Endothelial cell of umbilical vein (primary cell): ENCODE data around the gene CAAP1. TPM values are rescaled to one million over a fixed set of nuclear protein-coding genes. Genes with fewer than 3 reads are reported as not detected.

Experiments
- BruUV-seq: library from RNA; stranded (reverse); fragments of 400-500 nt; replicated peaks from 2 replicates; lab custom pipeline; 2021; lab: Mats Ljungman, UMichigan
- CTCF ChIA-PET: fragments of 300-600, 350-600 bp; sonication (Branson Sonifier 250); formaldehyde crosslinking; loops from one replicate; lab custom pipeline; 2021; ENCODE audit warnings: antibody characterized with exemption, inconsistent platforms; lab: Charles Lee
- POLR2A ChIA-PET: fragments of 300-600, 350-600 bp; sonication (Branson Sonifier 250); formaldehyde crosslinking; loops from one replicate; lab custom pipeline; 2021; ENCODE audit warnings: antibody characterized with exemption, inconsistent platforms; lab: Charles Lee
- DNase-seq: peaks from one replicate; pipeline ENCODE4 v3.0.0-alpha.2; 2011; ENCODE audit warnings: low read depth, low spot score
- FAIRE-seq: peaks from 2 replicates; lab custom pipeline; 2011; peaks lifted over from hg19 to GRCh38; lab: Jason Lieb, UNC
- H2AFZ ChIP-seq: 2 replicates; pipeline ENCODE4 v1.6.0; 2012; ENCODE audit warnings: low read depth, low read length, control low read depth, inconsistent platforms
- H3K27ac ChIP-seq: 2 replicates; pipeline ENCODE4 v1.5.1; 2011; ENCODE audit warnings: low read depth, mild to moderate bottlenecking, control low read depth, low read length, moderate library complexity; ENCODE audit not compliant: insufficient read depth
- H3K27me3 ChIP-seq, 2 experiments: 2 replicates each; pipeline versions ENCODE4 v1.6.0 to v1.6.1; 2011; ENCODE audit warnings: low read length in 2 of 2, mixed read lengths in 1 of 2; ENCODE audit not compliant: control insufficient read depth in 2 of 2, insufficient read depth in 2 of 2
- H3K36me3 ChIP-seq, 2 experiments: 2 replicates in 1 of 2; 3 replicates in 1 of 2; pipeline ENCODE4 v1.5.1; 2011; ENCODE audit warnings: low read length in 2 of 2, mild to moderate bottlenecking in 1 of 2, moderate library complexity in 1 of 2; ENCODE audit not compliant: control insufficient read depth in 2 of 2, insufficient read depth in 2 of 2; ENCODE audit errors: extremely low read depth in 1 of 2
- H3K4me1 ChIP-seq: 3 replicates; pipeline ENCODE4 v1.5.1; 2011; ENCODE audit warnings: mild to moderate bottlenecking, low read length; ENCODE audit not compliant: control insufficient read depth, insufficient read depth; ENCODE audit errors: extremely low read depth
- H3K4me2 ChIP-seq: 2 replicates; pipeline ENCODE4 v1.6.1; 2011; ENCODE audit warnings: low read length, control low read depth, mixed read lengths; ENCODE audit not compliant: insufficient read depth
- H3K4me3 ChIP-seq, 3 experiments: fragments of 200-600 bp in 1 of 3; sonication (generic), shearing (Covaris generic) in 1 of 3; replicated peaks in 1 of 3; 2 replicates each; pipeline ENCODE4 v1.5.1; 2011 to 2016; ENCODE audit warnings: control low read depth in 3 of 3, low read length in 3 of 3, mild to moderate bottlenecking in 2 of 3, inconsistent platforms in 1 of 3, low read depth in 1 of 3, moderate library complexity in 1 of 3; ENCODE audit not compliant: insufficient read depth in 1 of 3
- H3K79me2 ChIP-seq: 2 replicates; pipeline ENCODE4 v1.6.0; 2012; ENCODE audit warnings: low read length, inconsistent platforms; ENCODE audit not compliant: control insufficient read depth, insufficient read depth
- H3K9ac ChIP-seq: replicated peaks from 2 replicates; pipeline ENCODE3; 2011; ENCODE audit warnings: low read length, control low read depth; ENCODE audit not compliant: insufficient read depth; ENCODE audit errors: extremely low read depth
- H3K9me1 ChIP-seq: replicated peaks from 3 replicates; pipeline ENCODE4 v1.6.0; 2011; ENCODE audit warnings: mild to moderate bottlenecking, low read length; ENCODE audit not compliant: control insufficient read depth, insufficient read depth; ENCODE audit errors: extremely low read depth
- H3K9me3 ChIP-seq: replicated peaks from 2 replicates; pipeline ENCODE4 v1.5.1; 2012; ENCODE audit warnings: low read length, inconsistent platforms; ENCODE audit not compliant: control insufficient read depth, insufficient read depth
- H4K20me1 ChIP-seq: replicated peaks from 2 replicates; pipeline ENCODE3; 2011; ENCODE audit warnings: mild to moderate bottlenecking, low read length; ENCODE audit not compliant: control insufficient read depth, insufficient read depth; ENCODE audit errors: extremely low read depth
- EZH2 ChIP-seq: IDR thresholded peaks from 2 replicates; pipeline ENCODE4 v1.6.1; 2012; ENCODE audit warnings: borderline replicate concordance, low read depth, mild to moderate bottlenecking, moderate library complexity, low read length, inconsistent platforms; ENCODE audit not compliant: severe bottlenecking
- FOS ChIP-seq: IDR thresholded peaks from 2 replicates; pipeline ENCODE4 v1.6.1; 2011; ENCODE audit warnings: mild to moderate bottlenecking, low read length, moderate library complexity, borderline replicate concordance; ENCODE audit not compliant: insufficient read depth
- GATA2 ChIP-seq: IDR thresholded peaks from 2 replicates; pipeline ENCODE4 v1.7.0; 2011; ENCODE audit warnings: low read depth, mild to moderate bottlenecking, moderate library complexity, mixed read lengths, low read length; ENCODE audit not compliant: insufficient read length, insufficient read depth
- JUN ChIP-seq: IDR thresholded peaks from 2 replicates; pipeline ENCODE4 v1.6.1; 2011; ENCODE audit warnings: borderline replicate concordance, low read depth; ENCODE audit not compliant: insufficient read length, insufficient read depth
- MYC ChIP-seq: IDR thresholded peaks from one replicate; pipeline ENCODE4 v1.6.1; 2011; ENCODE audit warnings: mild to moderate bottlenecking, low read depth, low read length
- POLR2A ChIP-seq: IDR thresholded peaks from 2 replicates; pipeline ENCODE4 v1.6.1; 2012; ENCODE audit warnings: low read depth, mild to moderate bottlenecking, control low read depth, low read length
- POLR2AphosphoS5 ChIP-seq: IDR thresholded peaks from 2 replicates; pipeline ENCODE4 v1.6.1; 2012; ENCODE audit warnings: low read depth, mild to moderate bottlenecking, control low read depth, low read length, moderate library complexity; ENCODE audit not compliant: insufficient read depth
- dilution Hi-C: fragments of 300-500 bp; cut with MboI; formaldehyde crosslinking; loops from one replicate; pipeline ENCODE4 v1.15.0; 2019; ENCODE audit warnings: low sequenced_read_pairs; ENCODE audit not compliant: extremely low pct_ligation_motif_present
- intact Hi-C: fragments of 100-400 bp; cut with micrococcal nuclease; formaldehyde crosslinking; loops from one replicate; pipeline ENCODE4 v1.10.0; 2022
- polyA plus RNA-seq, 4 experiments: library from polyadenylated mRNA; depleted of rRNA in 3 of 4; stranded (reverse) in 3 of 4; unstranded in 1 of 4; fragments of >200 nt; gene quantifications; 2 replicates each; pipeline versions ENCODE4 v1.2.1 to v1.2.3, GENCODE V29; 2011 to 2012; ENCODE audit warnings: missing spikeins in 1 of 4
- total RNA-seq: library from RNA; stranded (reverse); gene quantifications from 2 replicates; pipeline ENCODE4 v1.2.3, GENCODE V29; 2021
- TF ChIP-seq, protein P1 (sequence below), 2 donors: IDR thresholded peaks; 1 replicate in 1 of 2; 2 replicates in 1 of 2; pipeline ENCODE4 v1.5.1; 2011; ENCODE audit warnings: low read length in 2 of 2, mild to moderate bottlenecking in 2 of 2, moderate library complexity in 2 of 2, control low read depth in 1 of 2, inconsistent platforms in 1 of 2, low read depth in 1 of 2; ENCODE audit not compliant: insufficient read depth in 1 of 2; ENCODE audit errors: extremely low read depth in 1 of 2
- TF ChIP-seq, protein P2 (sequence below): IDR thresholded peaks from 2 replicates; pipeline ENCODE4 v1.6.1; 2011; ENCODE audit not compliant: insufficient read depth, insufficient read length

Gene CAAP1
- total and polyA plus RNA-seq, 2 donors (not counting 3 experiments of a cell fraction or from before 2014, with no cell fraction given), result 5.3 to 16.1 TPM

- no peaks in the 10 kb centered on the region for H3K36me3 ChIP-seq
- dilution Hi-C loops (no loop called here), intact Hi-C loops (no loop called here)
- POLR2A ChIA-PET, result no interaction called here
- H3K4me3 ChIP-seq, result no peak overlapping the region
- CTCF ChIA-PET, result no interaction called here
- H3K79me2 ChIP-seq, result no peaks in the 10 kb centered on the region
- H3K27ac ChIP-seq, result no peak overlapping the region
- TF ChIP-seq POLR2A, result no peak
- TF ChIP-seq, protein P1, sequence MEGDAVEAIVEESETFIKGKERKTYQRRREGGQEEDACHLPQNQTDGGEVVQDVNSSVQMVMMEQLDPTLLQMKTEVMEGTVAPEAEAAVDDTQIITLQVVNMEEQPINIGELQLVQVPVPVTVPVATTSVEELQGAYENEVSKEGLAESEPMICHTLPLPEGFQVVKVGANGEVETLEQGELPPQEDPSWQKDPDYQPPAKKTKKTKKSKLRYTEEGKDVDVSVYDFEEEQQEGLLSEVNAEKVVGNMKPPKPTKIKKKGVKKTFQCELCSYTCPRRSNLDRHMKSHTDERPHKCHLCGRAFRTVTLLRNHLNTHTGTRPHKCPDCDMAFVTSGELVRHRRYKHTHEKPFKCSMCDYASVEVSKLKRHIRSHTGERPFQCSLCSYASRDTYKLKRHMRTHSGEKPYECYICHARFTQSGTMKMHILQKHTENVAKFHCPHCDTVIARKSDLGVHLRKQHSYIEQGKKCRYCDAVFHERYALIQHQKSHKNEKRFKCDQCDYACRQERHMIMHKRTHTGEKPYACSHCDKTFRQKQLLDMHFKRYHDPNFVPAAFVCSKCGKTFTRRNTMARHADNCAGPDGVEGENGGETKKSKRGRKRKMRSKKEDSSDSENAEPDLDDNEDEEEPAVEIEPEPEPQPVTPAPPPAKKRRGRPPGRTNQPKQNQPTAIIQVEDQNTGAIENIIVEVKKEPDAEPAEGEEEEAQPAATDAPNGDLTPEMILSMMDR (IDR thresholded peaks at IDR 0.05; ENCODE audit: extremely low read depth in 1 of 2, insufficient read depth in 1 of 2, low read depth in 1 of 2, low read length in 2 of 2), result no peak
- TF ChIP-seq GATA2, result no peak
- no peak for TF ChIP-seq JUN
- no peak for TF ChIP-seq POLR2AphosphoS5
- TF ChIP-seq, protein P2, sequence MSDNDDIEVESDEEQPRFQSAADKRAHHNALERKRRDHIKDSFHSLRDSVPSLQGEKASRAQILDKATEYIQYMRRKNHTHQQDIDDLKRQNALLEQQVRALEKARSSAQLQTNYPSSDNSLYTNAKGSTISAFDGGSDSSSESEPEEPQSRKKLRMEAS, result no peak
- TF ChIP-seq EZH2, result no peak
- TF ChIP-seq FOS, result no peak
- no peak for TF ChIP-seq MYC
- FAIRE-seq (no peak), DNase-seq (no peak)
- no peaks in the 10 kb centered on the region for H3K9me3 ChIP-seq
- no TSS peak for BruUV-seq
- no peaks in the 10 kb centered on the region for H3K9me1 ChIP-seq
- no peaks in the 10 kb centered on the region for H3K27me3 ChIP-seq
- H2AFZ ChIP-seq, result no peak overlapping the region
- no peak overlapping the region for H3K9ac ChIP-seq
- no peak overlapping the region for H3K4me2 ChIP-seq
- H4K20me1 ChIP-seq, result no peaks in the 10 kb centered on the region
- H3K4me1 ChIP-seq, result no peaks in the 10 kb centered on the region
Observed at GRCh38 chr9:26807161-26807560, 85.4 kb downstream of the CAAP1 start.
